IPS DF 6.9 (cell line): ENCODE data around the gene NOX5.

Experiments
- DNase-seq: peaks from one replicate; pipeline ENCODE4 v3.0.0-alpha.2; 2013; ENCODE audit warnings: low read depth, low spot score
- H3K27ac ChIP-seq: one replicate; pipeline ENCODE4 v1.5.1; 2013; ENCODE audit warnings: low read length, control low read depth
- H3K27me3 ChIP-seq: 2 replicates; pipeline ENCODE4 v1.6.1; 2013; ENCODE audit warnings: mild to moderate bottlenecking, low read length; ENCODE audit not compliant: control insufficient read depth, insufficient read depth
- H3K36me3 ChIP-seq: 2 replicates; pipeline ENCODE4 v1.6.1; 2013; ENCODE audit warnings: low read length; ENCODE audit not compliant: control insufficient read depth, insufficient read depth
- H3K4me1 ChIP-seq: 2 replicates; pipeline ENCODE4 v1.6.1; 2013; ENCODE audit warnings: low read length; ENCODE audit not compliant: control insufficient read depth, insufficient read depth
- H3K4me3 ChIP-seq: 2 replicates; pipeline ENCODE4 v1.5.1; 2013; ENCODE audit warnings: mild to moderate bottlenecking, low read length
- H3K9me3 ChIP-seq: 2 replicates; pipeline ENCODE4 v1.6.1; 2013; ENCODE audit warnings: low read length, inconsistent platforms; ENCODE audit not compliant: control insufficient read depth, insufficient read depth
- WGBS: extraction: QIAGEN DNeasy Blood & Tissue Kit; methylation state at CpG from one replicate; pipeline ENCODE4 v1.1.7; 2013; ENCODE audit warnings: mixed read lengths, missing lambda C conversion rate; ENCODE audit not compliant: insufficient read length, insufficient coverage; 5-methylcytosine and 5-hydroxymethylcytosine counted together

NOX5 gene

GRCh38 chr15:69096626-69097025 is 82.1 kb downstream of the NOX5 start:
- WGBS: no CpG with 5 or more reads among the region's 2 CpGs
- Histone ChIP-seq H3K4me3 (no peak overlapping the region), H3K9me3 (no peaks in the 10 kb centered on the region), H3K4me1 (peaks cover 5% of the 10 kb centered on the region), H3K36me3 (no peaks in the 10 kb centered on the region), H3K27ac (no peak overlapping the region), H3K27me3 (no peaks in the 10 kb centered on the region)
- DNase-seq: no peak

DNA sequence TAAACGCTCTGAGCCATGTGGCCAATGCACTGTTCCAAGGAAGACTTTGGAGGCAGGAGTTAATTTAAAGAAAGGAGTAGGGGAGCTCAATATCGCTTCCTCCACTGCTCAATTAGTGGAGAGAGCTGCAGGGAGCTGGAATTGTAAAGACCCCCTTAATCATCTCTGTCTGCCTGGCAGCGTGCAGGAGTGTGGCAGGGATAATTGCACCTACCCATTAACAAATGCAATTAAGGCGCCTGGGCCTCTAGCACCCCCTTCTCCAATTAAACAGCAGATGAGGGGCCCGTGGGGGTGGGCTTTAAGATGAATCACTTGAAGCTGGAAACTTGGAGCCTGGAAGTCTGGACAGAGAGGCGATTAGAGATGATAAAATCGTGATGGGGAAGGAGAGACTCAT is 84.3 kb downstream of the NOX5 start:
- H3K36me3 ChIP-seq: no peaks in the 10 kb centered on the region
- WGBS: no CpG with 5 or more reads among the region's 7 CpGs

GRCh38 chr15:69099941-69100340 is 85.4 kb downstream of the NOX5 start:
- WGBS: 100% methylated on average over 1 of the region's 5 CpGs
- no peak overlapping the region for H3K4me3 ChIP-seq

More for the DNA sequence above, 84.3 kb downstream of the NOX5 start:
- Histone ChIP-seq H3K9me3 (no peaks in the 10 kb centered on the region), H3K27me3 (no peaks in the 10 kb centered on the region), H3K4me3 (no peak overlapping the region), H3K4me1 (peaks cover 3% of the 10 kb centered on the region; the same call in 1 of the 2 replicates), H3K27ac (no peak overlapping the region)
- DNase-seq: no peak

DNA sequence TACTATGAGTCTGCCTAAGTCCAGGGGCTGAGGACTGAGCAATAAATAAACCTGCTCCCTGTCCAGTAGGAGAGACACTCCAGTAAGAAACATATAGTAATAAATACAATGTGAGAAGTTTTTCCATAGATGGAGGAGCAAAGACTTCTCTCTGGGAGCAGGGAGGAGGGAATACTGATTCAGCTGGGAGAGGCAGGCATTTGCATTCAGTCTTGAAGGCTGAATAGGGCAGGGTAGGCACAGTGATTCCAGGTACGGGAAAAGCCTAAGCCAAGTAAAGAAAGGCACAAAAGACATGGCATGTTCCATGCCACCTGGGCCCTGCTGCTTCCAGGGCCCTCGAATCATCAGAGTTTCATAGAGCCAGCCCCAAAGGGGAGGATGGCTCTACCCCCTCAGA is 86.3 kb downstream of the NOX5 start:
- WGBS: no CpG with 5 or more reads among the region's 2 CpGs

More at GRCh38 chr15:69099941-69100340, 85.4 kb downstream of the NOX5 start:
- no peak for DNase-seq
- H3K4me1 ChIP-seq: no peaks in the 10 kb centered on the region
- no peak overlapping the region for H3K27ac ChIP-seq
- H3K27me3 ChIP-seq: no peaks in the 10 kb centered on the region
- H3K36me3 ChIP-seq: no peaks in the 10 kb centered on the region
- H3K9me3 ChIP-seq: no peaks in the 10 kb centered on the region

GRCh38 chr15:69104050-69104750 is 89.7 kb downstream of the NOX5 start:
- no peaks in the 10 kb centered on the region for H3K27me3 ChIP-seq
- no peak overlapping the region for H3K4me3 ChIP-seq
- H3K9me3 ChIP-seq: no peaks in the 10 kb centered on the region
- H3K27ac ChIP-seq: no peak overlapping the region
- H3K36me3 ChIP-seq: no peaks in the 10 kb centered on the region
- DNase-seq: no peak
- no CpG with 5 or more reads among the region's 12 CpGs for WGBS
- H3K4me1 ChIP-seq: no peaks in the 10 kb centered on the region

More for the DNA sequence above, 86.3 kb downstream of the NOX5 start:
- no peaks in the 10 kb centered on the region for H3K36me3 ChIP-seq
- no peaks in the 10 kb centered on the region for H3K9me3 ChIP-seq
- H3K4me3 ChIP-seq: no peak overlapping the region
- no peak overlapping the region for H3K27ac ChIP-seq
- H3K27me3 ChIP-seq: no peaks in the 10 kb centered on the region
- no peaks in the 10 kb centered on the region for H3K4me1 ChIP-seq
- no peak for DNase-seq

- Histone ChIP-seq H3K36me3 (no peaks in the 10 kb centered on the region), H3K4me3 (no peak overlapping the region), H3K4me1 (no peaks in the 10 kb centered on the region), H3K27ac (no peak overlapping the region), H3K9me3 (no peaks in the 10 kb centered on the region), H3K27me3 (no peaks in the 10 kb centered on the region)
- no peak for DNase-seq
- WGBS: 100% methylated on average over 1 of the region's 3 CpGs
Measured at GRCh38 chr15:69105451-69105985, 91.0 kb downstream of the NOX5 start.

DNA sequence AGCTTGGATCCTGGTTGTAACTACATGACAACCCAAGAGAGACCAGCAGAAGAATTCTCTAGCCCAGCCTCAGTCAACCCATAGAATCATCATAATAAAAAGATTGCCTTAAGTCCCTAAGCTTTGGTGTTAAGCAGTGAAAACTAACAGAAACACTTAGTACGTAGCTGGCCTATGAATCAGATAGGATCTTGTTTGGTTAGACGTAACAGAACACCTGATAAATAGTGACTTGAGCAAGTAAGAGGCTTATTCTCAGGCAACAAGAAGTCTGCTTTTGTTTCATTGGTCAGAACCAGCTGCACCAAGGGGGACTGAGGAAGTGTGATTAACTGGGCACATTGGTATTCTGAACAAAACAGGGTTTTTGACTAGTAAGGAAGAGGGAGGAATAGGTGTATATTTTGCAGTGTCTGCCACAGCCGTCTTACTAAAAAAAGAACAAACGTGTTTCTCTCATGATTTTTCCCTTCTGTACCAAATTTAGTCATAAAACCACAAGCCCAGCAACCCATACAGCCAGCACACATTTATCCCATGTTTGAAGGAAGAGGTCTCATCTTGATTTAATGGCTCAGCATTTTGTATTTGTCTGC is 92.6 kb downstream of the NOX5 start:
- Histone ChIP-seq H3K36me3 (no peaks in the 10 kb centered on the region), H3K4me3 (no peak overlapping the region), H3K4me1 (no peaks in the 10 kb centered on the region), H3K27ac (no peak overlapping the region), H3K27me3 (no peaks in the 10 kb centered on the region), H3K9me3 (no peaks in the 10 kb centered on the region)
- DNase-seq: no peak
- no CpG with 5 or more reads among the region's 4 CpGs for WGBS
